GM21723 (cell line): Measurements from ENCODE around the gene RAX2.
"Not testable (repeated sequence)": the region's sequence is repeated elsewhere in the genome, so short reads cannot be mapped to it uniquely, and the experiment has no call there.

Experiments used
- ATAC-seq: cut with Tn5 transposase; IDR thresholded peaks from one replicate; pipeline ENCODE4 v1.9.1; 2021; ENCODE audit warnings: mild to moderate bottlenecking, moderate library complexity; ENCODE audit not compliant: unreplicated experiment

Gene RAX2

GRCh38 chr19:3771906-3772455 lies at the start of gene RAX2:
TSS of gene RAX2 (minus strand) at chr19:3772228. CDS start at chr19:3771742, 486 bp downstream.
- ATAC-seq = no peak

GRCh38 chr19:3821156-3821555 lies 49.1 kb upstream of the RAX2 start:
- no peak for ATAC-seq

GRCh38 chr19:3819989-3820388 lies 48.0 kb upstream of the RAX2 start:
- no peak for ATAC-seq

- no peak for ATAC-seq
These were observed 46.9 kb upstream of the RAX2 start for GRCh38 chr19:3818918-3819317.

GRCh38 chr19:3818466-3818865 lies 46.4 kb upstream of the RAX2 start:
- no peak for ATAC-seq

GRCh38 chr19:3817761-3818160 lies 45.7 kb upstream of the RAX2 start:
- ATAC-seq = no peak

- no peak for ATAC-seq
These were observed 44.7 kb upstream of the RAX2 start for GRCh38 chr19:3816566-3817218.

GRCh38 chr19:3816148-3816547 lies 44.1 kb upstream of the RAX2 start:
- not testable (repeated sequence) for ATAC-seq

- no peak for ATAC-seq
These were observed 42.6 kb upstream of the RAX2 start for GRCh38 chr19:3814648-3815047.

GRCh38 chr19:3813473-3814392 lies 41.7 kb upstream of the RAX2 start:
- no peak for ATAC-seq

GRCh38 chr19:3810708-3811355 lies 38.8 kb upstream of the RAX2 start:
- ATAC-seq = no peak

GRCh38 chr19:3809881-3810707 lies 38.1 kb upstream of the RAX2 start:
- ATAC-seq = no peak

- no peak for ATAC-seq
These were observed 36.6 kb upstream of the RAX2 start for GRCh38 chr19:3808420-3809143.

GRCh38 chr19:3807574-3808354 lies 35.7 kb upstream of the RAX2 start:
- no peak for ATAC-seq

- no peak for ATAC-seq
These were observed 35.1 kb upstream of the RAX2 start for GRCh38 chr19:3807131-3807480.

GRCh38 chr19:3805859-3806258 lies 33.8 kb upstream of the RAX2 start:
- no peak for ATAC-seq

GRCh38 chr19:3804429-3804828 lies 32.4 kb upstream of the RAX2 start:
- no peak for ATAC-seq

- ATAC-seq = no peak
These were observed 32.0 kb upstream of the RAX2 start for GRCh38 chr19:3803986-3804385.
